A549 (cell line): ENCODE results near the gene TPSG1. TPM values are rescaled to one million over a fixed set of nuclear protein-coding genes. Genes with fewer than 3 reads are reported as not detected.
A peak's percentile ranks its signal among the peaks of the same experiment; 100 is the strongest.

Source experiments
- ATAC-seq, 2 experiments: fragments of 200-7000 bp in 1 of 2; fragments of >200 bp in 1 of 2; cut with Nextera tagmentation in 1 of 2; cut with Tn5 transposase in 1 of 2; 3 replicates each; pipeline versions ENCODE4 v1.8.0 to v1.9.1; 2018 to 2020; ENCODE audit warnings: mild to moderate bottlenecking in 1 of 2, moderate library complexity in 1 of 2
- CTCF ChIA-PET: fragments of 300-600 bp; sonication (Branson Sonifier 250); formaldehyde crosslinking; extraction: SDS; loops from one replicate; lab custom pipeline; 2021; ENCODE audit warnings: antibody characterized with exemption, inconsistent platforms; lab: Yijun Ruan, JAX
- POLR2A ChIA-PET: fragments of 350-600 bp; formaldehyde crosslinking; extraction: SDS; loops from one replicate; lab custom pipeline; 2021; ENCODE audit warnings: antibody characterized with exemption, inconsistent platforms; lab: Yijun Ruan, JAX
- DNase-seq, 2 experiments: peaks; one replicate each; pipeline versions ENCODE4 v3.0.0 to v3.0.0-alpha.2; 2011 to 2016; ENCODE audit warnings: low read depth in 1 of 2, low spot score in 1 of 2
- FAIRE-seq: peaks from 2 replicates; lab custom pipeline; 2011; peaks lifted over from hg19 to GRCh38; lab: Jason Lieb, UNC
- H3K27ac ChIP-seq, 2 experiments: fragments of >200 bp; sonication (Bioruptor Twin); formaldehyde crosslinking; 3 replicates each; pipeline ENCODE4 v1.5.1; 2016 to 2017
- H3K4me1 ChIP-seq: fragments of >200 bp; sonication (Bioruptor Twin); formaldehyde crosslinking; 3 replicates; pipeline ENCODE4 v1.6.1; 2016
- H3K4me2 ChIP-seq: fragments of >200 bp; sonication (Bioruptor Twin); formaldehyde crosslinking; 3 replicates; pipeline ENCODE4 v1.6.1; 2016
- H3K4me3 ChIP-seq: fragments of >200 bp; sonication (Bioruptor Twin); formaldehyde crosslinking; 3 replicates; pipeline ENCODE4 v1.5.1; 2016
- H3K9me3 ChIP-seq: fragments of >200 bp; sonication (Bioruptor Twin); formaldehyde crosslinking; 3 replicates; pipeline ENCODE4 v1.6.1; 2016
- CBX2 ChIP-seq: fragments of 200-600 bp; sonication (generic); IDR thresholded peaks from 2 replicates; pipeline ENCODE4 v1.6.1; 2016; ENCODE audit warnings: low read depth, mild to moderate bottlenecking, borderline replicate concordance
- CHD4 ChIP-seq: fragments of 200-600 bp; sonication (generic); IDR thresholded peaks from 2 replicates; pipeline ENCODE4 v1.6.1; 2016; ENCODE audit warnings: antibody characterized with exemption, mild to moderate bottlenecking, borderline replicate concordance
- EHF ChIP-seq: fragments of 250-450 bp; sonication (Bioruptor Pico); IDR thresholded peaks from 2 replicates; pipeline ENCODE4 v1.5.0; 2020; ENCODE audit warnings: mild to moderate bottlenecking
- EHMT2 ChIP-seq: fragments of 200-600 bp; sonication (generic); IDR thresholded peaks from 2 replicates; pipeline ENCODE4 v1.6.1; 2016; ENCODE audit warnings: antibody characterized with exemption, low read depth, mild to moderate bottlenecking, moderate library complexity
- ESRRA ChIP-seq: fragments of 150-350 bp; IDR thresholded peaks from 2 replicates; pipeline ENCODE4 v1.6.1; 2014; ENCODE audit warnings: mild to moderate bottlenecking, low read length, borderline replicate concordance
- FOXS1 ChIP-seq: fragments of 250-450 bp; sonication (Bioruptor Pico); IDR thresholded peaks from 2 replicates; pipeline ENCODE4 v1.5.0; 2020; ENCODE audit warnings: mild to moderate bottlenecking, moderate library complexity
- HOXA7 ChIP-seq: fragments of 250-450 bp; sonication (Bioruptor Pico); IDR thresholded peaks from 2 replicates; pipeline ENCODE4 v1.5.0; 2020; ENCODE audit warnings: mild to moderate bottlenecking, moderate library complexity
- HOXB13 ChIP-seq: fragments of 250-450 bp; sonication (Bioruptor Pico); IDR thresholded peaks from 2 replicates; pipeline ENCODE4 v1.5.0; 2020; ENCODE audit warnings: low read depth, mild to moderate bottlenecking, moderate library complexity
- JUN ChIP-seq, 2 experiments: fragments of >200 bp; sonication (Bioruptor Twin); formaldehyde crosslinking; IDR thresholded peaks; 2 replicates in 1 of 2; 3 replicates in 1 of 2; pipeline ENCODE4 v1.6.1; 2016 to 2017
- JUNB ChIP-seq: fragments of >200 bp; sonication (Bioruptor Twin); formaldehyde crosslinking; IDR thresholded peaks from 2 replicates; pipeline ENCODE4 v1.6.1; 2016
- KDM1A ChIP-seq: fragments of 200-600 bp; sonication (generic); IDR thresholded peaks from 2 replicates; pipeline ENCODE4 v1.6.1; 2016; ENCODE audit warnings: low read depth, mild to moderate bottlenecking
- KDM5A ChIP-seq: fragments of 200-600 bp; sonication (generic); IDR thresholded peaks from 2 replicates; pipeline ENCODE4 v1.6.1; 2016; ENCODE audit warnings: antibody characterized with exemption, mild to moderate bottlenecking
- MAZ ChIP-seq: fragments of 150-350 bp; IDR thresholded peaks from 2 replicates; pipeline ENCODE4 v1.6.1; 2014; ENCODE audit warnings: antibody characterized with exemption, low read depth, low read length, borderline replicate concordance
- MYC ChIP-seq: IDR thresholded peaks from 2 replicates; pipeline ENCODE4 v1.6.1; 2012; ENCODE audit warnings: mild to moderate bottlenecking, inconsistent platforms, low read length, improper control_type of control experiment, borderline replicate concordance
- NR3C1 ChIP-seq: fragments of >200 bp; sonication (Bioruptor Twin); formaldehyde crosslinking; IDR thresholded peaks from 3 replicates; pipeline ENCODE4 v1.6.1; 2017
- POLR2AphosphoS2 ChIP-seq: conservative IDR thresholded peaks from 2 replicates; pipeline ENCODE4 v1.6.1; 2012; ENCODE audit warnings: low read length, improper control_type of control experiment, inconsistent platforms
- RAD21 ChIP-seq, 2 experiments: fragments of >200 bp in 1 of 2; sonication (Bioruptor Twin) in 1 of 2; formaldehyde crosslinking in 1 of 2; IDR thresholded peaks in 1 of 2; conservative IDR thresholded peaks in 1 of 2; 2 replicates in 1 of 2; 3 replicates in 1 of 2; pipeline ENCODE4 v1.6.1; 2012 to 2018; ENCODE audit warnings: inconsistent platforms in 1 of 2
- RCOR1 ChIP-seq: fragments of 150-350 bp; IDR thresholded peaks from 2 replicates; pipeline ENCODE4 v1.6.1; 2014; ENCODE audit warnings: antibody characterized with exemption, low read length, low read depth
- RFX5 ChIP-seq: fragments of 450-650 bp; IDR thresholded peaks from 2 replicates; pipeline ENCODE4 v1.7.1; 2014; ENCODE audit warnings: antibody characterized with exemption, mild to moderate bottlenecking, moderate library complexity
- RNF2 ChIP-seq: fragments of 200-600 bp; sonication (generic); IDR thresholded peaks from 2 replicates; pipeline ENCODE4 v1.6.1; 2016; ENCODE audit warnings: low read depth, mild to moderate bottlenecking, antibody characterized with exemption, moderate library complexity, borderline replicate concordance
- SMC3 ChIP-seq: fragments of >200 bp; sonication (Bioruptor Twin); formaldehyde crosslinking; IDR thresholded peaks from 3 replicates; pipeline ENCODE4 v1.6.1; 2018; ENCODE audit warnings: inconsistent platforms
- TP53 ChIP-seq: fragments of 250-450 bp; sonication (Bioruptor Pico); IDR thresholded peaks from 2 replicates; pipeline ENCODE4 v1.5.0; 2021; ENCODE audit warnings: mild to moderate bottlenecking, moderate library complexity
- ZFP36 ChIP-seq: fragments of 450-650 bp; IDR thresholded peaks from 2 replicates; pipeline ENCODE4 v1.6.1; 2014; ENCODE audit warnings: borderline replicate concordance; ENCODE audit not compliant: partially characterized antibody
- WGBS: methylation state at CpG from one replicate; pipeline ENCODE4 v1.1.6; 2017; ENCODE audit errors: missing lambda C conversion rate; 5-methylcytosine and 5-hydroxymethylcytosine counted together
- polyA plus RNA-seq, 4 experiments: library from polyadenylated mRNA; depleted of rRNA in 3 of 4; stranded (reverse); fragments of >200 nt; fragmentation: RNase III in 1 of 4; extraction: RNeasy Plus Mini Kit Qiagen cat#74134 plus additional on column Dnase treatment in 1 of 4; gene quantifications; 2 replicates in 3 of 4; 3 replicates in 1 of 4; pipeline ENCODE4 v1.2.3, GENCODE V29; 2011 to 2017
- TF ChIP-seq, protein P1 (sequence below): fragments of >200 bp; sonication (Bioruptor Twin); formaldehyde crosslinking; IDR thresholded peaks from 3 replicates; pipeline ENCODE4 v1.6.1; 2016
- TF ChIP-seq, protein P2 (sequence below): fragments of 450-650 bp; IDR thresholded peaks from 2 replicates; pipeline ENCODE4 v1.6.1; 2014; ENCODE audit warnings: antibody characterized with exemption
- TF ChIP-seq, protein P3 (sequence below): fragments of 200-600 bp; sonication (generic); IDR thresholded peaks from 2 replicates; pipeline ENCODE4 v1.6.1; 2016; ENCODE audit warnings: antibody characterized with exemption, mild to moderate bottlenecking, moderate library complexity
- TF ChIP-seq, protein P4 (sequence below): IDR thresholded peaks from 2 replicates; pipeline ENCODE4 v1.6.1; 2012

TPSG1 gene
- polyA plus RNA-seq, 2 of the 4 experiments (the other 2 are of a cell fraction) = not detected

DNA sequence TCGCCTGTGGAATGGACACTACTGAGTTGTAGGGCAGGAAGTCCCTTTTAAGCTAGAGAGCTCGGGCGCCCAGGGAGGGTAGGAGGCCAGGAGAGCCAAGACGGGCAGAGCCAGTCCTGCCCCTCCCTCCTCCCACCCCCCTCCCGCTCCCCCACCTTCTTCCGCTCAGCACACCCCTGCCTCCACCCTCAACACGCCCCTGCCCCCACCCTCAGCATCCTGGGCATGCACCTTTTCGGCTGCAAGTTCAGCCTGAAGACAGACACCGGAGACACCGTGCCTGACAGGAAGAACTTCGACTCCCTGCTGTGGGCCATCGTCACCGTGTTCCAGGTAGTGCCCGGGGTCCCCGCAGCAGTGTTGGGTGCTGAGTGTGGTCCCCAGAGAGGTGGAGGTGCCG lies 18.3 kb downstream of the TPSG1 start:
- DNase-seq = no peak
- ChIA-PET CTCF (interaction anchor here (1.1 to 2.2 kb wide), 3 partner anchors 8 to 101 kb away, joined by 3 to 13 read pairs (median 5); no protein-coding TSS in a partner anchor), POLR2A (no interaction called here)
- FAIRE-seq = no peak
- no peak overlapping the region for H3K4me2 ChIP-seq
- 93% methylated on average over 13 of the region's 16 CpGs for WGBS
- H3K4me3 ChIP-seq = no peak overlapping the region
- H3K4me1 ChIP-seq = no peaks in the 10 kb centered on the region
- no peak overlapping the region for H3K27ac ChIP-seq
- H3K9me3 ChIP-seq = no peaks in the 10 kb centered on the region
- no peak for TF ChIP-seq RFX5
- no peak for TF ChIP-seq CBX2
- no peak for TF ChIP-seq MAZ
- no peak for TF ChIP-seq JUNB
- no peak for TF ChIP-seq POLR2AphosphoS2
- TF ChIP-seq, protein P1, sequence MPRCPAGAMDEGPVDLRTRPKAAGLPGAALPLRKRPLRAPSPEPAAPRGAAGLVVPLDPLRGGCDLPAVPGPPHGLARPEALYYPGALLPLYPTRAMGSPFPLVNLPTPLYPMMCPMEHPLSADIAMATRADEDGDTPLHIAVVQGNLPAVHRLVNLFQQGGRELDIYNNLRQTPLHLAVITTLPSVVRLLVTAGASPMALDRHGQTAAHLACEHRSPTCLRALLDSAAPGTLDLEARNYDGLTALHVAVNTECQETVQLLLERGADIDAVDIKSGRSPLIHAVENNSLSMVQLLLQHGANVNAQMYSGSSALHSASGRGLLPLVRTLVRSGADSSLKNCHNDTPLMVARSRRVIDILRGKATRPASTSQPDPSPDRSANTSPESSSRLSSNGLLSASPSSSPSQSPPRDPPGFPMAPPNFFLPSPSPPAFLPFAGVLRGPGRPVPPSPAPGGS = no peak
- no peak for TF ChIP-seq NR3C1
- TF ChIP-seq SMC3 = no peak
- no peak for TF ChIP-seq ESRRA
- TF ChIP-seq RCOR1 = no peak
- no peak for TF ChIP-seq ZFP36
- TF ChIP-seq, all 56 proteins: peak for 0
- ATAC-seq = no peak

DNA sequence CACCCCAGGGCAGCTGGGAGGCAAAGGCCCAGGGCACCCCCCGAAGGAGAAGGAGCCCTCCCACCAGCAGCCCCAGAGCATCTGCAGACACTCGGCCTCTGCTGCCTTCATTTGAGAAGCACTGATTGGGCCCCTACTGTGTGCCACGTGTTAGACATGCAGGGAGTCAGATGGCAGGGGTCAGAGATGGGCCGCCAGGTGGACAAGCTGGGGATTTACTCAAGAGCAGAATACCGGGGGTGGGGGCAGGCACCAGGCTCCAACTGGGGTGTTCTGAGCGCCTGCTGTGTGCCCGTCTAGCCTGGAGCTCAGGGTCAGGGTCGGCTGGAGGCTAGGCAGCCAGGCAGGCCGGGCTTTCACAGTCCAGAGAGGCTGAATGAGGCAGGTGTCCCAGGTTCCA lies 18.7 kb downstream of the TPSG1 start:
- no peak for TF ChIP-seq TP53
- TF ChIP-seq, protein P2, sequence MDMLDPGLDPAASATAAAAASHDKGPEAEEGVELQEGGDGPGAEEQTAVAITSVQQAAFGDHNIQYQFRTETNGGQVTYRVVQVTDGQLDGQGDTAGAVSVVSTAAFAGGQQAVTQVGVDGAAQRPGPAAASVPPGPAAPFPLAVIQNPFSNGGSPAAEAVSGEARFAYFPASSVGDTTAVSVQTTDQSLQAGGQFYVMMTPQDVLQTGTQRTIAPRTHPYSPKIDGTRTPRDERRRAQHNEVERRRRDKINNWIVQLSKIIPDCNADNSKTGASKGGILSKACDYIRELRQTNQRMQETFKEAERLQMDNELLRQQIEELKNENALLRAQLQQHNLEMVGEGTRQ = no peak
- no peak for TF ChIP-seq JUN (IDR thresholded peaks at IDR 0.05)
- TF ChIP-seq FOXS1 (CRISPR knock-in tag) = no peak
- TF ChIP-seq JUNB = no peak
- no peak for TF ChIP-seq HOXA7 (CRISPR knock-in tag)
- no peak for TF ChIP-seq CHD4
- no peak for TF ChIP-seq KDM5A
- TF ChIP-seq MYC = no peak
- TF ChIP-seq RFX5 = no peak
- TF ChIP-seq ZFP36 = no peak
- TF ChIP-seq EHF = no peak
- TF ChIP-seq EHMT2 = no peak
- no peak for TF ChIP-seq HOXB13 (CRISPR knock-in tag)
- TF ChIP-seq RNF2 = no peak
- TF ChIP-seq RAD21 (conservative IDR thresholded peaks at IDR 0.05 in 1 of 2, IDR thresholded peaks at IDR 0.05 in 1 of 2) = no peak
- TF ChIP-seq KDM1A = no peak
- TF ChIP-seq, protein P3, sequence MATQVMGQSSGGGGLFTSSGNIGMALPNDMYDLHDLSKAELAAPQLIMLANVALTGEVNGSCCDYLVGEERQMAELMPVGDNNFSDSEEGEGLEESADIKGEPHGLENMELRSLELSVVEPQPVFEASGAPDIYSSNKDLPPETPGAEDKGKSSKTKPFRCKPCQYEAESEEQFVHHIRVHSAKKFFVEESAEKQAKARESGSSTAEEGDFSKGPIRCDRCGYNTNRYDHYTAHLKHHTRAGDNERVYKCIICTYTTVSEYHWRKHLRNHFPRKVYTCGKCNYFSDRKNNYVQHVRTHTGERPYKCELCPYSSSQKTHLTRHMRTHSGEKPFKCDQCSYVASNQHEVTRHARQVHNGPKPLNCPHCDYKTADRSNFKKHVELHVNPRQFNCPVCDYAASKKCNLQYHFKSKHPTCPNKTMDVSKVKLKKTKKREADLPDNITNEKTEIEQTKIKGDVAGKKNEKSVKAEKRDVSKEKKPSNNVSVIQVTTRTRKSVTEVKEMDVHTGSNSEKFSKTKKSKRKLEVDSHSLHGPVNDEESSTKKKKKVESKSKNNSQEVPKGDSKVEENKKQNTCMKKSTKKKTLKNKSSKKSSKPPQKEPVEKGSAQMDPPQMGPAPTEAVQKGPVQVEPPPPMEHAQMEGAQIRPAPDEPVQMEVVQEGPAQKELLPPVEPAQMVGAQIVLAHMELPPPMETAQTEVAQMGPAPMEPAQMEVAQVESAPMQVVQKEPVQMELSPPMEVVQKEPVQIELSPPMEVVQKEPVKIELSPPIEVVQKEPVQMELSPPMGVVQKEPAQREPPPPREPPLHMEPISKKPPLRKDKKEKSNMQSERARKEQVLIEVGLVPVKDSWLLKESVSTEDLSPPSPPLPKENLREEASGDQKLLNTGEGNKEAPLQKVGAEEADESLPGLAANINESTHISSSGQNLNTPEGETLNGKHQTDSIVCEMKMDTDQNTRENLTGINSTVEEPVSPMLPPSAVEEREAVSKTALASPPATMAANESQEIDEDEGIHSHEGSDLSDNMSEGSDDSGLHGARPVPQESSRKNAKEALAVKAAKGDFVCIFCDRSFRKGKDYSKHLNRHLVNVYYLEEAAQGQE = no peak
- TF ChIP-seq MAZ = no peak
- TF ChIP-seq, protein P4, sequence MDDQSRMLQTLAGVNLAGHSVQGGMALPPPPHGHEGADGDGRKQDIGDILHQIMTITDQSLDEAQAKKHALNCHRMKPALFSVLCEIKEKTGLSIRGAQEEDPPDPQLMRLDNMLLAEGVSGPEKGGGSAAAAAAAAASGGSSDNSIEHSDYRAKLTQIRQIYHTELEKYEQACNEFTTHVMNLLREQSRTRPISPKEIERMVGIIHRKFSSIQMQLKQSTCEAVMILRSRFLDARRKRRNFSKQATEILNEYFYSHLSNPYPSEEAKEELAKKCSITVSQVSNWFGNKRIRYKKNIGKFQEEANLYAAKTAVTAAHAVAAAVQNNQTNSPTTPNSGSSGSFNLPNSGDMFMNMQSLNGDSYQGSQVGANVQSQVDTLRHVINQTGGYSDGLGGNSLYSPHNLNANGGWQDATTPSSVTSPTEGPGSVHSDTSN = no peak
- TF ChIP-seq, all 56 proteins: peak for 0
- no peak overlapping the region for H3K4me3 ChIP-seq
- no peak for FAIRE-seq
- POLR2A ChIA-PET = no interaction called here
- CTCF ChIA-PET = interaction anchor here (1.1 to 4.6 kb wide), 8 partner anchors 8 to 149 kb away, joined by 3 to 26 read pairs (median 4); no protein-coding TSS in a partner anchor
- no peaks in the 10 kb centered on the region for H3K9me3 ChIP-seq
- ATAC-seq = peak in 1 of 2 experiments; percentile 17; a peak in 1 of 6 replicates
- H3K4me2 ChIP-seq = no peak overlapping the region
- 88% methylated on average over 6 of the region's 9 CpGs for WGBS
- DNase-seq = no peak
- H3K4me1 ChIP-seq = no peaks in the 10 kb centered on the region
- H3K27ac ChIP-seq = no peak overlapping the region
